Endodermal cell (in vitro differentiated cells): Measurements from ENCODE around the gene IPPK. TPM values are rescaled to one million over a fixed set of nuclear protein-coding genes. Genes with fewer than 3 reads are reported as not detected.

Experiments used
- DNase-seq: peaks from one replicate; pipeline ENCODE4 v3.0.0-alpha.2; 2017
- H3K27ac ChIP-seq: 2 replicates; pipeline ENCODE4 v1.5.1; 2013; ENCODE audit warnings: mild to moderate bottlenecking, low read depth, low read length, moderate library complexity
- H3K27me3 ChIP-seq: 2 replicates; pipeline ENCODE4 v1.6.1; 2013; ENCODE audit warnings: mild to moderate bottlenecking, low read length, moderate library complexity; ENCODE audit not compliant: insufficient read depth, control insufficient read depth, poor library complexity, severe bottlenecking
- H3K36me3 ChIP-seq: 2 replicates; pipeline ENCODE4 v1.7.0; 2013; ENCODE audit warnings: mild to moderate bottlenecking, low read length, moderate library complexity; ENCODE audit not compliant: control insufficient read depth, insufficient read depth
- H3K4me1 ChIP-seq: one replicate; pipeline ENCODE4 v1.7.0; 2013; ENCODE audit warnings: low read length; ENCODE audit not compliant: control insufficient read depth, insufficient read depth
- H3K4me3 ChIP-seq: 2 replicates; pipeline ENCODE4 v1.5.1; 2013; ENCODE audit warnings: mild to moderate bottlenecking, low read length, moderate library complexity
- H3K9ac ChIP-seq: 2 replicates; pipeline ENCODE4 v1.6.1; 2013; ENCODE audit warnings: mild to moderate bottlenecking, low read length, moderate library complexity; ENCODE audit not compliant: poor library complexity, severe bottlenecking; ENCODE audit errors: extremely low read depth
- H3K9me3 ChIP-seq: 2 replicates; pipeline ENCODE4 v1.6.1; 2013; ENCODE audit warnings: mild to moderate bottlenecking, low read length, moderate library complexity; ENCODE audit not compliant: control insufficient read depth
- H3K27ac Mint-ChIP-seq: 2 replicates; pipeline ENCODE4 v1.8.0; 2020; ENCODE audit warnings: mixed read lengths
- H3K27me3 Mint-ChIP-seq: 2 replicates; pipeline ENCODE4 v1.8.0; 2021; ENCODE audit warnings: mild to moderate bottlenecking, mixed read lengths; ENCODE audit not compliant: insufficient read depth
- H3K36me3 Mint-ChIP-seq: 2 replicates; pipeline ENCODE4 v1.8.0; 2020; ENCODE audit warnings: low read depth, mixed read lengths
- H3K4me1 Mint-ChIP-seq: 2 replicates; pipeline ENCODE4 v1.8.0; 2020; ENCODE audit warnings: mixed read lengths
- H3K4me3 Mint-ChIP-seq: 2 replicates; pipeline ENCODE4 v1.8.0; 2020; ENCODE audit warnings: mild to moderate bottlenecking, moderate library complexity, mixed read lengths
- H3K9me3 Mint-ChIP-seq: 2 replicates; pipeline ENCODE4 v1.8.0; 2020; ENCODE audit warnings: mild to moderate bottlenecking, mixed read lengths
- CTCF ChIP-seq: fragments of 200-600 bp; sonication (generic); conservative IDR thresholded peaks from 2 replicates; pipeline ENCODE4 v1.5.0; 2021; ENCODE audit warnings: antibody characterized with exemption, mild to moderate bottlenecking
- WGBS, 2 experiments: methylation state at CpG; one replicate each; pipeline versions ENCODE4 v1.1.5 to v1.1.7; 2013; ENCODE audit warnings: missing lambda C conversion rate in 2 of 2, mixed read lengths in 1 of 2; ENCODE audit not compliant: insufficient coverage in 1 of 2, insufficient read length in 1 of 2; 5-methylcytosine and 5-hydroxymethylcytosine counted together
- total RNA-seq, 2 donors: library from RNA; stranded (reverse); fragmentation: NEBNext Ultra II Directional in 1 of 2; extraction: Animal tissue kit (Norgen Biotek cat#: 25700) in 1 of 2; gene quantifications; 2 replicates in 1 of 2; 3 replicates in 1 of 2; pipeline ENCODE4 v1.2.1, GENCODE V29; 2021

IPPK gene
- total RNA-seq, 2 donors from 2014 or later, result 9.3 TPM

- WGBS, 2 experiments, result 92 to 97% methylated on average over 3 to 4 of the region's 4 CpGs
- H3K4me3 Mint-ChIP-seq, result no peak overlapping the region
- peaks cover 11% of the 10 kb centered on the region for H3K36me3 Mint-ChIP-seq
- Histone ChIP-seq H3K36me3 (peaks cover 8% of the 10 kb centered on the region), H3K27ac (no peak overlapping the region), H3K4me1 (no peaks in the 10 kb centered on the region), H3K27me3 (no peaks in the 10 kb centered on the region), H3K4me3 (no peak overlapping the region), H3K9ac (no peak overlapping the region), H3K9me3 (no peaks in the 10 kb centered on the region)
- peak overlapping the region; percentile 30 for H3K27ac Mint-ChIP-seq
- DNase-seq, result no peak
- peaks cover 12% of the 10 kb centered on the region for H3K4me1 Mint-ChIP-seq
- H3K9me3 Mint-ChIP-seq, result no peaks in the 10 kb centered on the region
- TF ChIP-seq CTCF, result no peak
- H3K27me3 Mint-ChIP-seq, result no peaks in the 10 kb centered on the region
These were observed 9.7 kb downstream of the IPPK start for GRCh38 chr9:92660266-92660665.

- DNase-seq, result no peak
- H3K27ac Mint-ChIP-seq, result no peak overlapping the region
- no peak overlapping the region for H3K4me3 Mint-ChIP-seq
These were observed 10.3 kb downstream of the IPPK start for GRCh38 chr9:92659601-92660000.

GRCh38 chr9:92658611-92659010 lies 11.3 kb downstream of the IPPK start:
- H3K27me3 Mint-ChIP-seq, result no peaks in the 10 kb centered on the region
- TF ChIP-seq CTCF, result no peak
- peaks cover 16% of the 10 kb centered on the region for H3K36me3 Mint-ChIP-seq
- no peaks in the 10 kb centered on the region for H3K27me3 ChIP-seq
- no peaks in the 10 kb centered on the region for H3K9me3 Mint-ChIP-seq
- no peaks in the 10 kb centered on the region for H3K9me3 ChIP-seq
- H3K4me1 Mint-ChIP-seq, result peaks cover 7% of the 10 kb centered on the region
- peaks cover 8% of the 10 kb centered on the region for H3K36me3 ChIP-seq
- H3K27ac Mint-ChIP-seq, result no peak overlapping the region
- H3K27ac ChIP-seq, result no peak overlapping the region
- H3K4me1 ChIP-seq, result no peaks in the 10 kb centered on the region
- H3K9ac ChIP-seq, result no peak overlapping the region
- H3K4me3 ChIP-seq, result no peak overlapping the region
- WGBS, 2 experiments, result 98 to 100% methylated on average over 3 to 4 of the region's 4 CpGs
- H3K4me3 Mint-ChIP-seq, result no peak overlapping the region
- DNase-seq, result no peak

More at GRCh38 chr9:92659601-92660000, 10.3 kb downstream of the IPPK start:
- Histone ChIP-seq H3K4me3 (no peak overlapping the region), H3K27ac (peak overlapping the region; percentile 69), H3K4me1 (no peaks in the 10 kb centered on the region), H3K27me3 (no peaks in the 10 kb centered on the region), H3K9ac (no peak overlapping the region), H3K9me3 (no peaks in the 10 kb centered on the region), H3K36me3 (peaks cover 8% of the 10 kb centered on the region)
- Mint-ChIP-seq H3K27me3 (no peaks in the 10 kb centered on the region), H3K9me3 (no peaks in the 10 kb centered on the region), H3K4me1 (peaks cover 7% of the 10 kb centered on the region), H3K36me3 (peaks cover 11% of the 10 kb centered on the region)
- 64 to 70% methylated on average over 9 to 10 of the region's 10 CpGs for WGBS, 2 experiments
- no peak for TF ChIP-seq CTCF
